ENCODE data around the gene ADAMTS16.

ADAMTS16 gene

DNA sequence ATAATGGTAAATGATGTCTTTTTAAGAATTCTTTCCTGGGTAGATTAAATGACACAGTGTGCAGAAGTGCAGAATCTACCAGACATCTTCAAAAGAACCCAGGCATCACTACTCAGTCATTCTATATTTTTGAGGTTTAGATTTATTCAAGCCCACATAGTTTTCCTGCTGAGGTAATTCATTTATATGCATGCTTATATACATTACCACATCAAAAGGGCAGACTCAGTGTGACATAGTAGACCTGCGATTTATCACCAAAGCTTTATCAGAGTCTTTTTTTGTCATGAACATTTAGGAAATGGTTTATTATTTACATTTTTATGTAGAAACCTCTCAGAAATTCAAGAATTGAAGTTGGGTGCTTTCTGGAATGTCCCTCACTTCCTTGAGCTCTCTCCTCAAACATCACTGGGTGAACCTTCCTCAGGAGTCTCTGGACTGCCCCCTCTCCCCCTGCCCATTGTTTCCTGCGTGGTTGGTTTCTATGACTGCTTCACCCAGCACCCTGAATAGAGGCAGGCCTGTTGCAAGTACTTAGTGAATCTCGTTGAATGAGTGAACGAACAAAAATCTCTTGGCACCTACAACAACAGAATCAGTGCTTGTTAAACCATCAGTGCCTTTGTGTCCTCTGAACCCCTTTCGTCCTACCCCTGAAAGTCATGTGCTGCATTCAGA is 42.5 kb downstream of the ADAMTS16 start:
- H3K4me3 ChIP-seq (ENCODE audit: low read depth, low read length), result no peak overlapping the region

DNA sequence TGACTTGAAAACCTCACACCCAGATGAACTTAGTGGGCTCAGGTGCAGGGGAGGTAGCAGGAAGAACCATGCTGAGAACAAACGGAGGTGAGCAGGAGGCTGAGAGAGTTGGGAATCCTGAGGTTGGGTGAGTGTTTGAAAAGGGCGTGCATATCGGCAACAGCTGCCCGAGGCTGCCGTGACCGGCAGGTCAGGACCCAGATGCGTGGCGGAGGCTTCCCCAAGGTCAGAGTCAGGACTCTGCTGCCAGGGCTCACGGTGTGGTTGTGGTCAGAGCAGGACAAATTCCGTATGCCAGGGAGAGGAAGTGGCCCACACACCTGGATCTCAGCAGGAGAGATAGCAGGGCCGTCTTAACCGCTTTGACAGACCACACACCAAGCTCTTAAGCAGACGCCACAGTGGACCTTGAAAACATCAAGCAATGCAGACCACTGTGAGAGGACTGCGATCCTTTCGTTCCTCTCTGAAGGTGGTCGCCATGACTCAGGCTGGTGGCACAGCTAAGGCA is 43.1 kb downstream of the ADAMTS16 start:
- H3K4me3 ChIP-seq (ENCODE audit: low read depth, low read length), result no peak overlapping the region

GRCh38 chr5:5183933-5184332 is 43.8 kb downstream of the ADAMTS16 start:
- H3K4me3 ChIP-seq (ENCODE audit: low read depth, low read length), result no peak overlapping the region

DNA sequence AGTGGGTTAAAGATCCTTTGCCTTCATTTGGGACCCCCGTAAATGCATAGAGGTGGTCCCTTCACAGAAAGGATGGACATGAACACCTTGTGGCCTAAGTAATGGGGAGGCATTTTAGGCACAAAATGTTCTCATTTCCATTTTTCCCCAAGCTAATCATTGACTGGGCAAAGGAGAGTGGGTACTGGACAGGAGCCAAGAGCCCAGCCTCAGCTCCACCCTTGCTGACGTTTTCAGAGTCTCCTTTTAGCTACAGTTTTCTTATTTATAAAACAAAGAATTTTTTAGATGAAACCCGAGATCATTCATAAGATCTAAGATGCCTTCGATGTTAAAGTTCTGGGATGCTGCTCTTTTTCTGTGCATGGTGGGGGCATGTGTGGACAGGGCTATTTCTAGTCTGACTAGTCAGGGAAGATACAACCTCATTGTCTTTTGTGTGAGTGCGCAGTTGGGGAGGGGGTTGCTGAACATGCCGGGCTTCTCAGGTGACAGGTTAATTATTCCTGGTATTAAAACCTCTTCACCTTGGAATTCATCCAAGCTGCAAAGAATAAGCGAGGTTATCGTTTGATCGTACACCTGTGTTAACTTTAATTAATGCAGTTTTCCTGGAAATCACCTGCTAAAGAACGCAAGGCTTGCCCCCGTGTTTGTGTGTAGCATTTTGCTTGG is 48.4 kb downstream of the ADAMTS16 start:
- no peak overlapping the region for H3K4me3 ChIP-seq (ENCODE audit: low read depth, low read length)

GRCh38 chr5:5189051-5189430 is 48.9 kb downstream of the ADAMTS16 start:
- no peak overlapping the region for H3K4me3 ChIP-seq (ENCODE audit: low read depth, low read length)

DNA sequence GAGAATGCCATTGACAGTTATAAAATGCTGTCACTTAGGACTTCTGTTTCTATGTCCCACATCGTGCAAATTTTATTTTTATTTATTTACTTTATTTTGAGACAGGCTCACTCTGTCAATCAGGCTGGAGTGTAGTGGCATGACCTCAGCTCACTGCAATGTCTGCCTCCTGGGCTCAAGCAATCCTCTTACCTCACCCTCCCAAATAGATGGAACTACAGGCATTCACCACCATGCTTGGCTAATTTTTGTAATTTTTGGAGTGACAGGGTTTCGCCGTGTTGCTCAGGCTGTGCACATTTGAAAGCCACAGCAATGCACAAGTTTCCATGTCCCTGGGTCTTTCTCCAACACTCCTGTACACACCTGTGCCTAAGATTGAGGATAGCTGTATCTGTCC is 51.8 kb downstream of the ADAMTS16 start:
- no peak overlapping the region for H3K4me3 ChIP-seq (ENCODE audit: low read depth, low read length)

DNA sequence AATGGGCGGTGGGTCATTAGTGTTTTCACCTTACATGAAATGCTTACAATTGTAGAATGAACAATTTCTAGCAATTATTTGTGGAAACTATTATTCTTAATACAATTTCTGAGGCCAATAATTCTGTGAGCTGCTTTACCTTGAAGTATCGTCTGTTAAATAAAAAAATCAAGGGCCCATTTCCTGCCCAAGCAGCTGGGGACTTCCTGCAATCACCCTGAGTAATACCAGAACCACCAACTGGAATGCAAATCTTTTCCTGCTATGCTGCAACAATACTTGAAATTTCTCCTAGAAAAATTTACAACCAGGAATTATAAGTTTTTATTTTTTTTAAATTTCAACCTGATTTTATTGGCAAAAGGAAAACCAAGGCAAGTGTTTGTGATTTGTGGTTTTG is 52.6 kb downstream of the ADAMTS16 start:
- H3K4me3 ChIP-seq (ENCODE audit: low read depth, low read length), result no peak overlapping the region

DNA sequence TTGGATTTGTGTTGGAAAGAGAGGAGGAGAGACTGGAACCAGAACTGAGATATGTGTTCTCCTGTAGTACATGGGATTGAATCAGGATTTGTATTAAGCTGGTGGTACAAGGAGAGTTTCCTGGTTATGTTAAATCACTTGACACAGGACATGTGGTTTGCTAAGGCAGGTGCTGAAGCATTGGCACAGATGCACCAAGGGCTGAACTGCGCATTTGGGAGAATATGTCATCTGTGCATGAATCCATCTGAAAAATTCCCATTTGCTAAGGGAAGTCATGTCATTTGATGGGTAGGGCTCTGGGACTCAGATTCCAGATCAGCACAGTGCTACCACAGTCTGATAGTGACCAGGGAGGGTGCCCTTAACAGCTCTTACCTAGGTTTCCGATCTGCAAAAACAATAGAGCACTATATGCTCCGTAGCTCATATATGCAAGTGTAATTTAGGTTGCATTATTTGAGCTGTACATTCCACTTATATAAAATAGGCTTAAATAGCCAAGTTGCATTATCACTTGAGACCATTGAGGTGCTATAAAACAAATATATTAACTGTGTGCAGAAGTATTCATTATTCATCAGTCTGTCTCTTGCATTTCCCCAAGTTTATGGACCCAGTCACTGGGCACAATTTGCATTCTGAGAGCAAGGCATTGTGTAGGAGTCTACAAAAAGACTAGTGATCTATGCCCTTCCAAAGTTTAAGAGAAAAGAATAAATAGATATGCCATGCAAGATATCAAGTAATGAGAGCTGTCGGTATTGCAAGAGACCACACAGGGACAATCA is 55.2 kb downstream of the ADAMTS16 start:
- H3K4me3 ChIP-seq (ENCODE audit: low read depth, low read length), result no peak overlapping the region

GRCh38 chr5:5198135-5198534 is 58.0 kb downstream of the ADAMTS16 start:
- no peak overlapping the region for H3K4me3 ChIP-seq (ENCODE audit: low read depth, low read length)

GRCh38 chr5:5198815-5199214 is 58.7 kb downstream of the ADAMTS16 start:
- H3K4me3 ChIP-seq (ENCODE audit: low read depth, low read length), result no peak overlapping the region

DNA sequence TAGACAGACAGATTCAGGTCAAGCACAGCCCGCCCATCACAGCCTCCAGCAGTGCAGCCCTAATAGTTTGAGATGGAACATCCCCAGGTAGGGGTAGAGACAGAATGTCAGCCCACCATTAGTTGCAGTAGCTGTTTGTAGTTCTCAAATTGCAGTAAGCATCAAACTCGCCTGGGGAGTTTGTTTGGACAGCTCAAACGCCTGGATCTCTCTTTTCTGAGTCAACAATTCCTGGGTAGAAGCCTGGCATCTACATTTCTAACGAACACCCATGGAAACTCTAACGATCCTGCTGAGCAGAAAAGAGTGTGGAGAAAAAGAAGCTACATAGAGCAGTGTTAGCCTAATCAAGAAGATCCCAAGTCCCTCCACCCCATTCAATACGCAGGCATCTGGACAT is 59.4 kb downstream of the ADAMTS16 start:
- H3K4me3 ChIP-seq (ENCODE audit: low read depth, low read length), result no peak overlapping the region

DNA sequence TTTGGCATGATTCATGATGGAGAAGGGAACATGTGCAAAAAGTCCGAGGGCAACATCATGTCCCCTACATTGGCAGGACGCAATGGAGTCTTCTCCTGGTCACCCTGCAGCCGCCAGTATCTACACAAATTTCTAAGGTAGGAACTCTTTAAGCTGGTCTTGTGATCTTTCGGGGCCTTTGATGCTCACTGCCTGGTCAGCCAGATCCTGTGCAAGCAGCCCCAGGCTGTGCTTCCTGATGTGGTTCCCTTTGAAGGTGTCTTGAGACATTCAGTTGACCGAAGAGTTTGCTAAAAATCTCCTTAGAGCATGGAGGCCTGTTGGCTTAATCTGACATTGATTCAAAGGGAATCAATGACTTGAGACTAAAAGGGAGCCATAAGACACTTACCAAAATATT is 60.0 kb downstream of the ADAMTS16 start:
- H3K4me3 ChIP-seq (ENCODE audit: low read depth, low read length), result no peak overlapping the region

DNA sequence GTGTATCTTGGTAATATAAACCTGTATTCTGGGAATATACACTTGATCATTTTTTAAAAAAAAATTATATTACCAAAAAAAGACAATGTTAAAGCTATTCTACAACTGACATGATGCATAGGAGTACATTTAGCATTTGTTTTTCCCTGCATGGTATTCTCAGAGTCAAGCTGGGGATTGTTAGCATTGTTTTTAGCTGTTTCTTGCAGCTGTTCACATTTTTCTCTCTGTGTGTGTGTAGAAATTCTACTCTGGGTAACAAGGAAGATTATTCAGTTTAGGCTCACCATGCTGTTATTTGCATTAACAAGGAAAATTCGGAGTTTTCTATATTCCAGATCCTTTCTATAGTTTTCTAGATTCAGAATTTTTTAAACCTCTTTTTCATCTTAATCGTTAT is 62.2 kb downstream of the ADAMTS16 start:
- H3K4me3 ChIP-seq (ENCODE audit: low read depth, low read length), result no peak overlapping the region

DNA sequence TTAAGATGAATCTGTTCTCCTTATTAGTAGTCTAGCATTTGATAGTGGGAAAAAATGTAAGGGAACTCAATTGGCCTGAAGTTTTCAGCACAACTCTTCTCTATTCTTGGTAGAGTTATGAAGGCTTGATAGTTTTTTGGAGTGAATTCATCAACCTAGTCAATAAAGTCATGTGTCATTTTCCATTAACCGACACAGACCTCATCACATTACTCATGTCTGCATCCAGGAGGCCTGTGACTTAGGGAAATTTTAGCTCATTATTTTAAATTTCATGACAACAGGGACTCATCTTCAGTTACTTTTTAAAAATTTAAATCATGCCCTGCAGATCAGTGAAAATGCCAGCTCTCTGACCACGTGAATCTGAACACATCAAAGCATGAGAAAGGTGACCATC is 63.3 kb downstream of the ADAMTS16 start:
- no peak overlapping the region for H3K4me3 ChIP-seq (ENCODE audit: low read depth, low read length)

DNA sequence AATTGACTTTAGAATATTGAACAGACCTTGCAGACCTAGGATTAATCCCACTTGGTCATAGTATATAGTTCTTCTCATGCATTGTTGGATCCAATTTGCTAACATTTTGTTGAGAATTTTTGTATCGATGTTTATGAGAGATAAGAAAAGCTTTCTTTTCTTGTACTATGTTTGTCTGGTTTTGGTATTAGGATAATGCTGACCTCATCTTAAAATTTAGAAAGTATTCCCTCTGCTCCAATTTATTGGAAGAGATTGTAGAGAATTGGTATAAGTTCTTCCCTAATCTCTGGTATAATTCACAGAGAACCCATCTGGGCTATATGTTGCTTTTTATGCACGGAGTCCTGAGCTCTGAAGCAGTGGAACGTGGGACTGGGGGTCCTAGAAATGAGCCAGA is 67.7 kb downstream of the ADAMTS16 start:
- H3K4me3 ChIP-seq (ENCODE audit: low read depth, low read length), result no peak overlapping the region

DNA sequence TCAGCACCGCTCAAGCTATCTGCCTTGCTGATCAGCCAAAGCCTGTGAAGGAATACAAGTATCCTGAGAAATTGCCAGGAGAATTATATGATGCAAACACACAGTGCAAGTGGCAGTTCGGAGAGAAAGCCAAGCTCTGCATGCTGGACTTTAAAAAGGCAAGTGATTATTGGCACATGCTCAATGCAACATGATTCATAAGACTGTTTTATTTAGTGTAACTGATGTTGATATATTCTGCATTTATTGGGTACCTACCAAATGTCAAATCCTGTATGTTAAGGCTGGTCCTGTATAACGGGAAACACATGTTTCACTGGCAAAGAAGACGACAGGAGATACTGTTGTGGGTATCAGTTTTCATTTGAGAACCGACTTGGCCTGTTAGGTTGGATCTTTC is 69.0 kb downstream of the ADAMTS16 start:
- no peak overlapping the region for H3K4me3 ChIP-seq (ENCODE audit: low read depth, low read length)

GRCh38 chr5:5209510-5210286 is 69.6 kb downstream of the ADAMTS16 start:
- no peak overlapping the region for H3K4me3 ChIP-seq (ENCODE audit: low read depth, low read length)

DNA sequence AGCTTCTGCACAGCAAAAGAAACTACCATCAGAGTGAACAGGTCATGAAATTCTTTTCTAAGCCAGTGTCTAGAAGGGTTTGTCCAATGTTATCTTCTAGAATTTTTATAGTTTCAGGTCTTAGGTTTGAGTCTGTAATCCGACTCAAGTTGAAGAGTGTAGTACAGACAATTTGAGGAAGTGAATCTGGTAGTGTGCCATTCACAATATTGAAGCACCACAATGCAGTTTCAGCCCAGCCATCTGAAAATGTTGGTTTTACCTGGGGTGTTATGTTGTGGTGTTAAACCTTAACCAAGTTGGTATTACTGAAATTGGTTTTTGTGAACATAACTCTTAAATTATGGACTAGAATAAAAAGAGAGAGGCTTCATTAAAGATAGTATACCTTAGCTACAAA is 77.2 kb downstream of the ADAMTS16 start:
- no peak overlapping the region for H3K4me3 ChIP-seq (ENCODE audit: low read depth, low read length)

- H3K4me3 ChIP-seq (ENCODE audit: low read depth, low read length), result no peak overlapping the region
Observed at GRCh38 chr5:5218396-5218795, 78.3 kb downstream of the ADAMTS16 start.

GRCh38 chr5:5219541-5219940 is 79.4 kb downstream of the ADAMTS16 start:
- no peak overlapping the region for H3K4me3 ChIP-seq (ENCODE audit: low read depth, low read length)

Measured in iPS-11a (cell line).